Measurements from ENCODE around the gene FBXW8.

FBXW8 gene

GRCh38 chr12:116959845-116960514 is 49.2 kb downstream of the FBXW8 start:
- no peak for DNase-seq

DNA sequence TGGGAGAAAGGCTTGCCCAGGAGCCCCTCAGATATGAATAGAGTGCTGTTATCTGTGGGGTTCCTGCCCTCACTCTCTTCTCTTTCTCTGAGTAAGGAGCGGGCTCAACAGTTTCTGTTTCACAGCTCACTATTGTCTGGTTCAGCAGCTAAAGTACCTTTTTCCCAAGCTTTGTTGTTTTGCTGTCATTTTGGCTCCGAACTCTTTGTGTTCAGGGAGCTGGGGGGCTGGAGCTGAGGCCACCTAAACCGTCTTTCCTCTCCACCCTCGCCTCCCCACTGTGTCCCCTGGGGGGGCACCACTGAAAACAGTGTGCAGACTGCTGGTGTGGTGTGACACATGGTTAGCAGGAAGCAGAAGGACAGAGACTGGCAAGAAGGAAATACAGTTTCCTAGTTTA is 51.4 kb downstream of the FBXW8 start:
- no peak for DNase-seq

DNA sequence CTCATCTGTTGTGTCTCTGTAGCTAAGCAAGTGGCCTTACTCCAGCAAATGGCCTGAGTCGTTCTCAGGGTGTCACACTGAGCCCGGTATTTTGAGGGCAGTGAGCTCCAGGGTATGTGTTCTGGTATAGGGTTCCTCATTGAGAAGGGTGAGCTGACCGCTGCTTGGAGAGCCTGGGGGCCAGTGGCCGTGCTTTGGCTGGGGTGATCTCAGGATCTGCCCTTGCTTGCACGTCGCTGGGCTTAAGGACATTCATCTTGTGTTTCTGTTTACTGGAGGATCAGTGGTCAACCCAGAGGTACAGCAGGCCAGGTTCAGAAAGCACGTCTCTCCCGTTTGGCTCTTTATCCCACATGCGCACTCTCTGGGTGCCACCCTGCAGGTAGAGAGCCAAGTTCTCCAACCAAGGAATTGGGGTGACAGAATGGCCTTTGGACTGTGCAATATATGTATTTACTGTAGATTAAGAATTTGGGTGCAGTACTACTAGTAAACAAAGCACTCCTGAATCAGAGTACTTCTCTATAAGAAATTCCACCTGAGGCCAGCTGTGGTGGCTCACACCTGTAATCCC is 52.1 kb downstream of the FBXW8 start:
- no peak for DNase-seq

DNA sequence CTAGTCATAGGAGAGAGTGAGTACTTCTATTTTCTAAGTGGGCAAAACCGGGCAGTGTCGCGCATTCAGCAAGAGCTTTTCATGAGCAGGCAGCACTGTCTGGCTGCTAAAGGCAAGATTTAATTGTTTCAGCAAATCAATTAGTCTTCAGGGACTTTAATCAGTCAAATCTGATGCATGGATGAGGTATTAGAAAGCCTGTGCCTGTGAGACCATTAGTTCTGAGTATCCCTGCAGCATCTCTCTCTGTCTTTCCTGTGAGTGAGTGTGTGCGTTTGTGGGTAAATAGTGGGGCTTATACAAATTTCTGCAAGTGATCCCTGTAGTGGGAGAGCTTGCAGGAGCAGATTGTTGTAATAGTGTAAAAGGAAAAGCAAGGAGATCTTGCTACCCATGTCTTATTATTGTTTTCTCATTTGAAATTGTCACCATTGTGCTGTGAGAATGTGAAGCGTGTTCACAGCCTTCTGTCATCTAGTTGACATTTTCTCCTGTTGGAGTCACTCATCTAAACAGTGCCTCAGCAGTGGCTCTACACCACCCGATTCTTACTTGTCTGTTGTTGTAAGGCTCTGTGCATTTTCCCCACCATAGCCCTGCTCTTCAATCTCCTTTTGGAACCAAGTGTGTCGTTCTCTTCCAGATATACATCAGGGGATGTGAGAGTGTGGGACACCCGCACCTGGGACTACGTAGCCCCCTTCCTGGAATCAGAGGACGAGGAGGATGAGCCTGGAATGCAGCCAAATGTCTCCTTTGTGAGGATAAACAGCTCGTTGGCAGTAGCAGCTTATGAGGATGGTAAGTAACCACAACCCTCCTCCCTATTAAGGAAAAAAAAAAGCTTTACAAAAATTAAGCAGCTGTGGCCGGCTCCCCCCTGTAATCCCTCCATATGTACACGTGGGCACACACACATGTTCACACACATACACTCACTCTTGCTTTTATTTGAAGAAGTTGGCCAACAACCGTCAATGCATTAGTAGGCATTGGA is 53.6 kb downstream of the FBXW8 start:
- DNase-seq = no peak

DNA sequence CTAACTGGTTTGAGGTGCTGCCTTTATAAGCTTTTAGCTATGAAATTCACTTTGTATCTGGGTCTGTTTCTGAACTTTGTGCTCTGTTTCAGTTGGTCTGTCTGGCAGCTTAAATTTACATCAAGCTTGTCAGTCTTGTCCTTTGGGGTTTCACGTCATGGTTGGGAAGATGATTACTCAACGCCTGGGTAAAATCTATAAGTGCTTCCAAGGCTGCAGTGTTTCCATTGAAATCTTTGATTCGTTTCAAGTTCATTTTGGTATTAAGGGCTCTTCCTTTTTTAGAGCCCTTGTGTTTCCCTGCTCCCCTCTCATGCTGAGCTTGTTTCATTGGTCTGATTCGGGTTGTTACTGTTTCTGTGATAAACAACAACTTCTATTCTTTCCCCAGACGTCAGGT is 58.2 kb downstream of the FBXW8 start:
- no peak for DNase-seq

GRCh38 chr12:116969615-116970585 is 59.1 kb downstream of the FBXW8 start:
- no peak for DNase-seq

GRCh38 chr12:116971222-116971621 is 60.5 kb downstream of the FBXW8 start:
- no peak for DNase-seq

DNA sequence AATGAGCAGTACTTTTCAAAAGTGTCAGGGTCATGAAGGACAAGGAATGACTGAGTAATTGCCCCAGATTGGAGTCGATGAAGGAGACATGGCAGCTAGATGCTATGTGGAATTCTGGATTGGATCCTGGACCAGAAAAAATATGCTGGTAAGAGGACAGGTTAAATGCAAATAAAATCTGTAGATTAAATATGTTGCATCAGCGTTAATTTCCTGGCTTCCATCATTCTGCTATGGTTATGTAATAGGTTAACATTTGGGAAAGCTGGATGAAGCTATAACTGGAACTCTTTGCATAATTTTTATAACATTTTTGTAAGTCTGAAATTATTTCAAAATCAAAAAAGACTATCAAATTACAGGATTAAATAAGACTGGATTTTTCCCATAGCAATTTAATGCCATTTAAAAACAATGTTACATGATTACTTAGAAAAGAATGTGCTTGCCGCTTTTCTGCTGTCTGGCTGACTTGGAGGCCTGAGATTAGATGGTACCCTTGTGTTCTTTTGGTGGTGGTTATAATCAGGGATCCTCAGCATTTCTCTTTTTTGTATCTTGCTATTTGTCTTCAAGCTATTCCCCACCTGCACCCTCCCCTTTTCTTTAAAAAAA is 65.1 kb downstream of the FBXW8 start:
- no peak for DNase-seq

DNA sequence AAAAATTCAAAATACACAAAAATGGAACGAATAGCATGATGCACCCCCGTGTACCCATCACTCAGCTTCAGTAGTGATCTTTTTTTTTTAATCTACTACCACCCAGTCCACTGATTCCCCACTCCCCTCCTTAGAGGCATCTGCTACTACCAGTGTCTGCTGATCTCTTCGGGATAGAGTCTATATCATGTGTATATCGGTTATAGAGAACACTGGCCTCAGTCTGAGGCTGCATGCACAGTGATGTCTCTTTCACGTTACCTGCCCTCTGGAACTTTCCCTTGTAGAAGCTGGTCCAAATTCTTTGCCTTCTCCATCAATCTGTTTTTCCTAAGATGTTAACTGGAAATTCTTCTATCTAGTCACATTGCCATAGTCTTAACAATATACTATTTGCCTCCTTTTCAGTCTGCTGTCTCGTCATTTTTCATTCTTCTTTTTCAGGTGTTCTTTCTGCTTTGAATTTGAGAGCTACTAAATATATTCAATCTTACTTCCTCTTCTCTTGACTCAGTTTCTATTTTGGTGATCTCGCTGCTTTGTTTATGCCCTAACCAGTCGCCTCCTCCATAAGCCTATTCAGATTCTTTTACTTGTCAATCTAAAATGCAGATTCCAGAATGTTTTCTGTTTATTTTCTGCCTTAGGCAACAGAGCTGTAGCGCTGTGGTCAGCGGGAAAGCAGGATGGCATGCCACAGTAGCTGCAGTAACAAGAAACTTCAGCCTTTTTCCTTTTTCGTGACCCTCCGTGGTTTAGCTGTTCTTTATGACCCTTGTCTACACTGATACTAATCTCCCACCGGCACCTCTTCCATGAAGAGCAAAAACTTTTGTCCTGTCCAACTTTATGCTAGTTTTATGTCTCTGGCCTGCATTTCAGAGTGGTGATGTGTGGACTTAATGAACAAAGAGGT is 67.0 kb downstream of the FBXW8 start:
- DNase-seq = no peak

DNA sequence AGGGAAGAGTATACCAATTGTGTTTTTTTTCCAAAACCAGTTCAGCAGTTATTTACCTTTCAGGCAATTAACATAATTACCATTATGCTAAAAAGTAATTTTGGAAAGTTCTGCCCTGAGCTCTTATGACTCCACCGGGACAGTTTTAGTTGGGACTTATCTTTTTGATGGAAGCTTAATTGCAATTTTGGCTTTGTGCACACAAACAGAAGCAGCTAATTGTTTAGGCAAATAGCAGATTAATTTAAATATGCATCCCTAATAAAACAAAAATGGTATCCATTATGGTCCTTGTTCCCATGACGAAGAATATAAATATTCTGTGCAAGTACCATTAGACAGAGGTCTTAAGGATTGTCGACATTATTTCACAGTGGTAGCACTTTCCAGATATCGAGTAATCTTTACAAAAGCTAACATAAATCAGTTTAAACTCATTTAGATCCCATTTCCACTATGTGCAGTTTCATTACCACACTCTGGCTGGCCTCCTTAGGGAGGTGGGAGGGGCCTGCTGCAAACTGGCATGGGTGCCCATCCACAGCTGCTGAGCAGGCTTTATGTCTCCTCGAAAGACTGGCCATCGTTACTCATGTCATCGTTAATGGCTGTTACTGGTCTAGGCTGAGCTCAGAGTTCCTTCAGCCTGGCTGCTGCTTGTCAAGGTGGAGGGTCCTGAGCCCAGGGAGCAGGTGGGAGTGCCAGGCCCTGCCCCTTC is 68.2 kb downstream of the FBXW8 start:
- DNase-seq = no peak

GRCh38 chr12:116980083-116980482 is 69.3 kb downstream of the FBXW8 start:
- DNase-seq = no peak

DNA sequence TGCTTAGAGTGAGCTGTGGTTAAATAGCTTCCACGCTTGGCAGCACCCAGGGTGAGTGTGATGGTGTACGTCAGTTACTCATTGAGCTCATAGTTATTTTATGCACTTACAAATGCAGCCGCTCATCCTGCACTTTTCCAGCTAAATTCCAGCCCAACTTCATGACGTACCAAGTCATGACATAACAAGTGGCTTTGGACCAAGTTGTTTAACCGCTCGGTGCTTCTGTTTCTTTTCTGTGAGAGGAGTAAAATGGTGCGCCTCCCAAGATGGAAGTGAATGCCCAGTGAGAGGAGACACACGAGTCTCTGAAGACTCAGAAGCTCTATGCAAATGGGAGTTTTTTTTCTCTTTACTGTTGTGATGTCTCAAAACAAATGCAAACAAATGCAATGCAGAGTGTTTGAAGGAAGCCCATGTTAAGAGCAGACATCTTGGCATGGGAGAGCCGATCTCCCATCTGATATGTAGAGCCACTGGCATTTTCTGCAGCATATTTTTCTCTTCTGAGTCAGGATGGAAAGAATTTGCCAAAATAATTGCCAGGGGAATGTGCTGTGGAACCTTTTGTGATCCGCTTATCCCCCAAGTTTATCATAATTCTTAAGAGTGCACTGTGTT is 72.2 kb downstream of the FBXW8 start:
- no peak for DNase-seq

DNA sequence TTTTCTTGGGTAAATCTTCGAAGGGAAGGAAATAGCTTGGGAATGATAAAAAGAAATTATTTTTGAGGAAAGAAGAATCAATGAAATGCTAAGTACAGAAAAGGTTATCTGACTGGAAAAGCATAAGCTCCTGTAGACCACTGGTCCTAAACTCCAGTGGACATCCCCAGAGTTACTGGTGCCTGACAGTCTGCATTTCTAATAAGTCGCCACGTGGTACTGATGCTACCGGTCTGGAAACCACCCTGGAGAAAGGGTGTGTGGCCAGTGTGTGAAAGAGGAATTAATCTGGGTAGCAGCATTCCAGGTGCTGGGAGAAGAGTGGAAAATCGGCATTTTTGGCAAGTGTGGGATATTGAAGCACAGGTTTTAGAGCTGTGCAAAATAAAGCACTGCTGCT is 73.3 kb downstream of the FBXW8 start:
- no peak for DNase-seq

DNA sequence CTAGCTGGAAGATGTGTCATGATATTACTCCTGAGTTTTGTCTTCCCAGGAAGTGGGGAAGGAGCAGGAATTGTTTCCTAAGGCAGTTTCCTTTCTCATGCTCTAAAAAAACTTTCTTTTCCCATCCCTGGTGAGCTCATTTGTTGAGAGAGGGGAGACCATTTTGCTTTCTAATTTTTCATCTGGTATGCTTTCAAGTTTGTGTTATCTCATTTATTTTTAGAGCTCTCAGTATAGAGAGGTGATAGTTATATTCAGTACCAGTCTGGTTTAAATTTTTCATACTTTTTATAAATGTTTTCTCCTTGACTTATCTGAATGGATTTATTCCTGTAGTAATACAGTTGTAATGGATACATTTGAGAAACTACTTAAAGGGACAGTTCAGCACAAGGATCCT is 79.6 kb downstream of the FBXW8 start:
- DNase-seq = no peak

- DNase-seq = no peak
These were observed 80.5 kb downstream of the FBXW8 start for GRCh38 chr12:116990971-116991966.

DNA sequence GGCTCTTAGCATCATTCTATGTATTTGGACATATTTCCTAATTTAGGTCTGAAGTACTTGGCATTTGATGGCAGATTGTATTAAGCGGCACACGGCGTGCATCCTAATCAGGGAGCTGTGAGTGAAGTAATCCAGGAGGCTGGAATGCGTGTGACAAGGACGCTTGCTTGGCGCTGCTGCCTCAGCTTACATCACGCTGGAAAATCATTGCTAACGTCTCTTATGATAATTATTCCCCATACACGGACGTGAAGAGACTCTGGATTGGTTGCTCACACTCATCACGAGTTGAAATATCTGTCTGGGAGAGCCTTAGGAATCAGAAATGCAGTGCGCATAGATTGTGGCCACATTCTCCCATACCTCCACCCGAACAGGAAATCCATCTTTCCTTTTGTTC is 85.3 kb downstream of the FBXW8 start:
- DNase-seq = no peak

DNA sequence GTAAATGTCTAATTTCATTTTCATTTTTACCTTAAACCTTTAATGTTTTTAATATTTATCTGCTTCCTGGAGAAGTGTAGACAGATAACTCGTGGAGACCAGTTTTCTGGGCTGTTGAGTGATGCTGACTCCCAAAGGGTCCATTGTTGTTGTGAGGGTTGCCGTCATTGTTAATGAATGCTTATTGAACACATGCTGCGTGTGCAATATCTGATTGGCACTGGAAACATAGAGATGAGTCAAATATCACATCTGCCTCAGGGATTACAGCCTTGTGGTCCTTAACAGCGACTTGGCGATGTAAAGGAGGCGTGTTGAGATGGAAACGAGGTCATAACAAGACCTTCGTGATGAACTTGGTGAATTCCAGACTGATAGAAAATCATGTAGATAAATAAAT is 85.9 kb downstream of the FBXW8 start:
- DNase-seq = no peak

GRCh38 chr12:116999066-116999465 is 88.3 kb downstream of the FBXW8 start:
- no peak for DNase-seq

DNA sequence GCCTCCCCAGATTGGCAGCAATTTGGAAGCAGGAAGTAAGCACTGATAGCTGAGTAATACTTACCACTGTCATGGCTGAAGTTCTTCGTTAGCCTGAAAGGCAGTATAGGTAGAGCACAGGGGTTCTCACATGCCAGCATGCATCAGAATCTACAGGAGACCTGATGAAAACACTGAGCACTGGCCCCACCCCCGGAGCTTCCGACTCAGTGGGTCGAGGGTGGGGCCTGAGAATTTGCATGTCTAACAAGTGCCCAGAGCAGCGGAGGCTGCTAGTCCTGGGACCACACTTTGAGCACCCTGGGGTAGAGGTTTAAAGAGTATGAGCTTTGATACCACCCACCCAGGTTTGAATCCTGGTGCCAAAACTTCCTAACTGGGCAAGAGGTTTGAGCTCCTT is 89.6 kb downstream of the FBXW8 start:
- DNase-seq = no peak
